HUDEP-2 (cell line): ENCODE results near the gene TUBB2A.
A peak's percentile ranks its signal among the peaks of the same experiment; 100 is the strongest.

Experiments
- DNase-seq, 76 experiments: peaks; one replicate each; lab custom pipeline; 2025; ENCODE audit not compliant: unreplicated experiment in 76 of 76; lab: John Stamatoyannopoulos, UW

TUBB2A gene

GRCh38 chr6:3125815-3126214, 31.5 kb downstream of the TUBB2A start:
- DNase-seq = no peak

DNA sequence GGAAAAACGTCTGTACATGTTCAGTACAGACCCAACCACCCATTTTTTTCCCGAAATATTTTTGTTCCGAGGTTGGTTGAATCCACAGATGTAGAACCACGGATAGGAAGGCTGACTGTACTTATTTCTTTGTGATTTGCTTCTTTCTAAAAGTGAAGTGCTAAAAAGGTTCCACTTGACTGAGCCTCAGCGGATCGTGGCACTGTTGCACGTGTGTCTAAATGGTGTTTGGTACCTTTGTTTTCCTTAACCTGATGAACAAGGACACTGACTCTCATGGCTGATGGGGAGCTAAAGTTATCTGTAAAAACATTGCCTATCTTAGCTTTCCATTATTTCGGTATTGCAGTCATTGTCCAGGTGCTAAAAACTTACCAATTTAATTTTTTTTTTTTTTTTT, 32.7 kb downstream of the TUBB2A start:
- DNase-seq = no peak

DNA sequence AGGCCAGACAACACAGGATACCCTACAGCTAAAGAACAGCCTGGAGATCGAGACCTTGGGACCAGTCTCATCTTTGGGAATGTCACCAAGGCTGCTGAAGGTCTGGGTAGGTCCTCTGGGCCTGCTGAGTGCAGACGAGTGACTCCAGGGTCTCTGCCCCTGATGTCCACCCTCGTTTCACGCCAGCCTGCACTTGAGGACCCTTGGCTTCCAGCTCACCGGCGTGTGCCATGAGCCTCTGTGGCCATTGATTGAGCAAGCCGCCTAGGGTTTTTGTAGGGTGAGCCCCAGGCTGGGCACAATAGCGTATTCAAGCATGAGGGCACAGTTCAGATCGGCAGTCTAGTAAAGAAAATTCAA, 34.5 kb downstream of the TUBB2A start:
- no peak for DNase-seq

GRCh38 chr6:3120765-3121089, 36.6 kb downstream of the TUBB2A start:
- DNase-seq = no peak

DNA sequence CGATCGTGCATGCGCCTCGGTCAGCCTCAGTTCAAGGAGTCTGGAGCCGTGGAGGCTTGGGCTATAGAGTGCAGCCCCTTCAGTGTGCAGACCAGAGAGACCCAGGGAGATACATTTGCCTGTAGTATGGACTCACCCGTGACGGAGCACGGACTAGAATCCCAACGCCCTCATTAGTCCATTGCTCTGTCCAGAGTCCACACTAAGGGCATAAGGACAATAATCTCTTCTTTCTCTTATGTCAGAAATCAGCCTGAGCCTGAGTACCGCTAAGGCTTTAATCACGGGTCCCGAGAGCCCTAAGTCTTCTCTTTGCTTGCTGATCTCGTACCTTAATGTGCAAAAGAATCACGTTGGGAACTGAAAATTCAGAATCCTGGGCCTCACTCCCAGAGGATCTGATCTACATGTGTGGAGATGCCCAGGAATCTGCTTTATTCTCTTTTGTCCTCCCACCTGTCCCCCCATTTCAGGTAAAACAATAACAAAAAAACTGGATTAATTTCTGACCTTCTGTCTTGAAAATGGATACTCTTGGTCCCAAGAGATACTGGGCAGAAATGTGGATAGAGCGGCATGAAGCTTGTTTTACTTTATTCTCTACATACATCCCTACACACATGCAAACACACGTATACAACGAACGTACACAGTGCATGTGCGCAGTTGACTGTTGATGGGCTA, 38.2 kb downstream of the TUBB2A start:
- peak in 2 of 76 experiments; percentile 33 to 58 for DNase-seq

- peak in 75 of 76 experiments; percentile 56 to 100 (median 97) for DNase-seq
Observed at GRCh38 chr6:3118353-3119039, 38.8 kb downstream of the TUBB2A start, which contains the start of gene BPHL. BPHL (plus strand) TSS chr6:3118711; CDS start chr6:3118741, 30 bp downstream.

DNA sequence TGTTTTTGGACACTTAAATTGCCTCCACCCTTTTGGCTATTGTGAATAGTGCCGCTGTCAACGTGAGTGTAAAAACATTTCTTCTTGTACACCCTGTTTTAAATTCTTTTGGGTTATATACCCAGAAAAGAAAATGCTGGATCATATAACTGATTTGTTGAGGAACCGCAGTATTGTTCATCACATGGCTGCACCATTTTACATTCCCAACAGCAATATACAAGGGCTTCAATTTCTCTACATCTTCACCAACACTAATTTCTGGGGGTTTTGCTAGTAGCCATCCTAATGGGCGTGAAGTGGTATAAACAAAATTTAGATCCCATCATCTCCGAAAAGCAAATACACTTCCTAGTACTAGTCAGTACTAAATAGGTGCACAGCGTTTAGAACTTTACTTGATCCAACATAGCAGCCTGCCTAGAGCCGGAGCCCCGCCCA, 39.4 kb downstream of the TUBB2A start:
- DNase-seq = peak in 2 of 76 experiments; percentile 44 to 58

GRCh38 chr6:3114377-3114776, 43.0 kb downstream of the TUBB2A start:
- no peak for DNase-seq

DNA sequence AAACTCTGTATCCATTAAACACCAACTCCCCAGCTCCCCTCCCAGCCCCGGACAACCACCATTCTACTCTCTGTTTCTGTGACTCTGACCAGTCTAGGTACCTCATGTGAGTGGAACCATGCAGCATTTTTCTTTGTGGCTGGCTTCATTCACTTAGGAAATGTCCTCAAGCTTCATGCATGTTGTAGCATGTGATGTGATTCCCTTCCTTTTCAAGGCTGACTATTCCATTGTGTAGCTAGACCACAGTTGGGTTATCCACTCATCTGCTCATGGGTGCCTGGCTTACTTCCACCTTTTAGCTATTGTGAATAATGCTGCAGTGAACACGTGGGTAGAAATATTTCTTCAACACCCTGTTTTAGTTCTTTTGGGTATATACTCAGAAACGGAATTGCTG, 47.6 kb downstream of the TUBB2A start:
- DNase-seq = no peak

GRCh38 chr6:3108746-3109414, 48.5 kb downstream of the TUBB2A start:
- DNase-seq = no peak
